HG02885 (cell line): ENCODE measurements around the gene FARP1.

Experiments used
- ATAC-seq: cut with Tn5 transposase; IDR thresholded peaks from one replicate; pipeline ENCODE4 v1.9.1; 2021; ENCODE audit warnings: mild to moderate bottlenecking; ENCODE audit not compliant: unreplicated experiment, poor library complexity

Gene FARP1

DNA sequence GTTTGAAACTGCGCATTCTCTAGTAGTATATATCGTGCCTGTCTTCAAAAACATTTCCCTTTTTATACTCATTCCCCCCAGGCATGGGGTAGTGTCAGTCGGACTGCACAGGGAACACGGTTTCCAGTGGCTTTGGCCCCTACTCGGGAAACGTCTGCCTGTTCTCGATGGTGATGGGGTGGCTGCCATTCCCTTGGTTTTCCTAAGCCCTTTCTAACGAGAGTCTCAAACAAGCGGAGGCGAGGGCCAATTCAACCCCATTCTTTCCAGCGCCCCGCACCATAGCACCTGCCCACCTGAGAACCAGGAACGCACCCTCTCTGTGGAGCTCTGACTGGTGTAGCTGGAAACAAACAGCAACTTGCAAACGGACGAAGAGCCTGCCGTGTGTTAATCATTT is 306.4 kb downstream of the FARP1 start:
- ATAC-seq, result no peak

DNA sequence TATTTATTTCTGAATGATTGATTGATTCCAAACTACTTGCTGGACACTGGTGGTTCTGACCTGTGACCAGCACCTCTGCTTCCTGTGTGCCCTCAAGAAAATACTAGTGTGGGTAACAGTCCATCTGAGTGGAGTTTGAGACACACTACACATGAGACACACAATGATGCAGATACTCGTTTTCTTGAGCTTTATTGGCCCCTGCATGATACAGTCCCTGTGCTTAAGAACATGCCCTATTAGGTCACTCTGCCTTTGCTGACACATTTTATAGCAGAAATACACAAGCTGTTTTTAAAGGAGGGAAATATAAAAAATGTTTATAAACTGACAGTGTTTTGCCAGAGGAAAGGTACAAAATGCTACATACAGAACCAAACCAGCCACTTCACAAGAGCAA is 307.1 kb downstream of the FARP1 start:
- no peak for ATAC-seq

DNA sequence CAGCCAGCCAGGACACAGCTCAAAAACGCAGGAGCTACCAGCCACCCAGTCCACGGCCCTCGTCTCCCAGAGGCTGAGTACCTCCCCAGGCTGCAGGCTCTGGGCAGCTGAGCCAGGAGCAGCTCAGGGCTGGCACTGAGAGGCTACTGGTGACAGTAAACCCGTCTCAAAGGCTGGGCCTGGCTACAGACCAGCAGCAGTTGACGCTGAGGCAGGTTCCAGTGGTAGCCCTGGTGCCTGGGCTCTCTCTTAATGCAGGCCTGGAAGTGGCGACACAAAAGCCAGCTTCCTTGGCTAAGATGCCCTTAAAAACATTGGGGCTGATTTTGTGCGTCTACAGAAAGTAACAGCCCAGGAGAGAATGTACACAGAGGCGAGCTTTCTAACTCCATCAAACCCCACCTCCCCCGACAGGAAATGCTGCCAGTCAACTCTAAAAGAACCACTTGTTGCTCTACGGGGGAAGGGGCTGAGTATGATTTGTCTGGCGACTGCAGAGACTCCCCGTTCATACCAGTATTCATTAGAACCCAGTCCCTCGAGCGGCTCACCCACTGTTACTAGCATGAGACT is 307.7 kb downstream of the FARP1 start:
- no peak for ATAC-seq

DNA sequence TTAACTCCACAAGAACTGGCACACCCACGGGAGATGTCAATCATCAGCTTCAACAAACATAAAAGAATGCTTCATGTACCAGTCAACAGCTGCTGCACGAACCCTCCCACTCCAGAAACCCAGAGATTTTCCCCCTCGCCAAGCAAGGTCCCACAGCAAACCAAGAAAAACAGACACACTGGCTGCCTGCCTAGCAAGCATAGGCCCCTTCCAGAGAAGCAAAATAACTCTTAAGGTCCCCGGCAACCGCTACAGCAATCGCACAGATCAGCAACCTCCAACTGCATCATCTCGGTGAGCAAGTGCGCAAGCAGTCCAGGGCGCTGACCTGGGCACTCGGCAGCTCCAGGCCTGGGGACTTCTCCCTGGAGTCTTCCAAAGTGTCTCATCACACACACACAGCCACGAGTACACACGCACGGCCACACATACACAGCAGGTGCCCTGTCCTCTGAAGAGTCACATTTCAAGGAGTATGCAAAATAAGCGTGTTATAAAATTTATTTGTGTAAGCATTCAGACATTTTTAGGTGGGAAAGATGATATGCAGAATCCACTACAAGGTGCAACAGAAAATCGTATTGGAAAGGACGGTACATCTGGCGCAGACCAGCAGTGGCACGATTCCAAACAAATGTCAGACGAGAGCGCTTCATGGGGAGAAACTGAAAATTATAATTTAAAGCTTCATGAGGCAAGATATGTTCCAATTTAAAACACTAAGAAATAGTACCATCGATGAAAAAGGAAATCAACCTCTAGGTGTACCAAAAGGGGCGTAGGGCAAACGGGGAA is 309.0 kb downstream of the FARP1 start:
- no peak for ATAC-seq

DNA sequence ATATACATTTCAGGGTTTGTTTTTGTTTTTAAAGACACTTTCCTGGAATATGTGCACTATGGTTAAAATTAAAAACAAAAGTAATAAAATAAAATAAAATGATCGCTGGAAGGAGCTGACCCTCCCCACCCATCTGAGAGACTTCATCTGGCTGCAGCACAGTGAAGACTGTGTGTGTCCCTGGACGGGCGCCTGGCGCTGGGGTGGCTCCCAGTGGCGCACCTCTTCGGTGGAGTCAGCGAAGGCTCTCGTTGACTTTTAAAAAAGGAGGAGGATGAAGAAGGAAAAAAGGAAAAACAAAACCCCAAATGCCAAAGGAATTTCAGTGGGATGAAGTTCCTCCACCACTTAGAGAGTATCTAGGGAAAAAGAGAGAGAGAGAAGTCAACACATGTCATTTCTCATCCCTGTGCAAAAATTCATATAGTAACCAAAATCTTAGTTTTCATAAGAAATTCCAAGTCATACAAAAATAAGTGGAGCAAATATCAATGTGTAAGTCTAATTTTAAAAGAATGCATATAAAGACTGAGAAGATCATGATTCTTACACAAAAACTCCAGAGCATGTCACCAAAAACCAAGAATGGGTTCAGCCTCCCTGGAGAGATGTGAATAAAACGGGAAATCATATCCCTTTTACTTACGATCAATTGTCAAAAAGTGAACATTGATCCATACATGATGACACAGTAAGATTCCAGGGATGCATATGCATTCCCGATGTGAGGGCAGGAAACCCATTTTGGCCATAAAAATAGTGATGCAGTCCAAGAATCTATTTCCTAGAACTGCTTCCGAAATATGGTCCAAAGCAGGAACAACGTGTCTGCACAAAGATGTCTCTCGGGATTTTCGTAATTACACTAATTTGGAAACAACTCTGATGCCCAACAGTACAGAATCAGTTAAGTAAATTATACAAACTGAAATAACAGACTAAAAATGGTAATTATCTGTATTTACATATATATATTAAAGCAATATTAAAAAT is 310.3 kb downstream of the FARP1 start:
- ATAC-seq, result no peak

DNA sequence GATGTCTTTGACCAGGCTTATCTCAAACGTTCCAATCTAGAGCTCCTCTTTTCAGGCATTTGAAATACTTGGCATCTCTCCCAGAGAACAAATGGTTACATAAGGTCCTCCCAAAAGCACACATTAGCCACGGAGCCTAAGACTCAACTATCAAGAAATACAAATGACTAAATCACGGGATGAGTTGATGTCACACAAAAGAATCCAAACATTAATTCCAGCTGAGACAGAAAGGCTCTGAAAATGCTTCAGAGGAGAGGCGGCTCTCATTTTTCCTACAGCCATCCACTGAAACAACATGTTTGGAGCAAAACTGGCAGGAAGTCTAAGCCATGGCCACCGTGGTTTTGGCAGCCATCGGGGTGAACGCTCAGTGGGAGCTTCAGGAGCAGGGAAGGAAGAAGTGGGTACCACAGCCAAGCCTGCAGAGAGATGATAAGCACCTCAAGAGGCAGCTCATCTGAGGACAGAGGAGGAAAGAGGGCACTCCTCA is 311.5 kb downstream of the FARP1 start:
- ATAC-seq, result no peak

DNA sequence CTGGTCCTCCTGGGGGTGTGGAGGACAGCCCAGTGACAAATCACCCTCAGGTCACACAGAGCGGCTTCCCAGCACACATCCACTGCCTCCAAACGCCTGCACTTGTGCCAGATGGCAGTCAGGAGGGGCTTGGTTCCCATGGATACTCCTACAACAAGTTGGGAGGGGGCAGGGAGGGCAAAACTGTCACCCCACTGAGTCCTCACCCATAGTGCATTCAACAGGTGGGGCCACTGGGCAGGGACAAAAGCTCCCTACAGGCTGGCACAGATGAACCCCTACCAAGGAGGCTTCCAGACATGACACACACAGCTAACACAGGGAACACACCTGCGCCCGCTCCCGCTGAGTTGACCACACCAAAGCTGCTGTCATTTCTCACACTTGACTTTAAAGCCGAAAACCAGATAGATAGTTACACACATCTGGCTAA is 313.5 kb downstream of the FARP1 start:
- ATAC-seq, result no peak

DNA sequence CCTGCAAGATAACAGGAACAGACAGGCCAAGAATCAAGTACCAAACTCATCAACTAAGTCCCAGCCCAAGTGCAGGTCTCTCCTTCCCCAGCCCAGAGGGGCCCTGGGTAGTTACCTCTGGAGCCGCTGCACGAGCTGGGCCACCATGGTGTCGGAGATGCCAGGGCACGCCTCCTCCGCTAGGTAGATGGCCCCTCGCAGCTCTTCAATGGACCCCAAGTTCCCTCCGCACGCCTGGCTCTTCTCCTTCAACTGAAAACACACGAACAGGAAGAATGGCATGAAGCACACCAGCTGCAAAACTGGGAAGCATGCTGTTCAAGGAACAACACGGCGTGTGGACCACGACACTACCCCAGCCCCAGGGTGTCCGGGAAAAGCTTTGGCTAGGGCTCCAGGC is 314.2 kb downstream of the FARP1 start:
- no peak for ATAC-seq

DNA sequence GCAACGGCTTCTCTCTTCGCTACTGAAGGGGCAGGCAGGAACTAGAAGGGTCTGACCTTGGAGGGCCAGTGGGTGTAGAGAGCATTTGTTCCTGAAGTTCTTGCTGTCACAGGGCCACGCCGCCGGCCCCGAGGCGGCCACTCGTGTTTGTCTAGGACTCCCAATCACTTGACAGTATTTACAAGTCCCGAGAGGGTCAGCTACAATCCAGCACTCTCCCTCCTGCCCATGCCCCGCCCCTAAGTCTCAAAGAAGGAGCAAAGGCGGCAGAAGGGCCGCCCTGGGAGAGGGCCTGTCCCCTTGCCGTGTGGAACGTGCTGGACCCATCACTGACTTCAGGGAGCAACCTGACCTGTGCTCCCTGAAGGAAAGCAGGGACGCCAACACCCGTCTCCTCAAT is 315.5 kb downstream of the FARP1 start:
- no peak for ATAC-seq

DNA sequence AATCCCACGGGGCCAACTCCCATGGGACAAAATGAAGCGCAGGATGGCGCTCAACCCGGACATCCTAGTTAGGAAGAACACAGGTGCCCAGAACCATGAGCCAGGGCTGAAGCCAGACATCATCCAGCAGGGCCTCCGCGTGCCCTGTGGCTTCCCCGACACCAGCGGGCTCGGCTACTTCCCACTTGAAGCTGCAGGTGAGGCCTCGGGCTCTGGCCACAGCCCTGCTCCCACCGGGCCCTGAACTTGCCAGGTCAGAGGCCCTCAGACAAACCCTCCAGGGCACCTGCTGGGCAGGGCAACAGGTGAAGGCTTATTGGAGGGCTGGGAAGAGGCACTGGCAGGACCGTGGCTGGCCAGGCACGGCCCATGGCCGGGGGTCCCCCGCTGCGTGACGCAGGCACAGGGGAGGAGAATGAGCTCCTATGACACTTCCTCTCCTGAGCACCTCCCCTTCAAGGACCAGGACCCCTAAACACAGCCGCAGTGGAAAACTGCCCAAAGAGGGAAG is 316.3 kb downstream of the FARP1 start:
- no peak for ATAC-seq

DNA sequence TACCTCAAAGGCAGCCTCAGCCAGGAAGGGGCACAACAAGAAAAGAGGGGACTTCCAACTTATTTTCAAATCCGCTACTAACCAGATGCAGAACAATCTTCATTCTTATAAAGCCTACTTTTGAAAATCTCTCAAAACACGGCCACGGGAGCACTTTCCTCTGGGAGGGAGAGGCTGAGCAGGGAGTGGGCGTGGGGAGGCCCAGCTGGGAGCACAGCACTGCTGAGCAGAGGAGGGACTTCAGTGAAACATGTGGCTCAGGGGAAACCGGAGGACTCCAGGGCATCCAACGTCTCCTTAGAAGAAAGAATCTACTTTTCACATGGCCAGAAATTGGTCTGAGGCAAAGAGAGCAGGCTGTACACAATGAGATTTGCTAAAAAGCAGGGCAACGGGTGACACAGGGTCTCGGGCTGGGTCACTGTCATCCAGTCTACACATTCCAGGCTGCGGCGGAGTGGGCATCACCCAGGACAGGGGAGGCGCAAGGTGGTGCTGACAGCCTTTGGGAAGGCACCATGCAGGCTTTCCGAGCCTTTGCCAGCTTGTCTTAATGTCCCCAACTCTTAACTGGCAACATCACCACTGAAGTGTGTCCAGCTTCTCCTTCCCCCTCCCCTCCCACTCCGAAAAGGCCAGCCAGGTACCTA is 317.0 kb downstream of the FARP1 start:
- ATAC-seq, result no peak

DNA sequence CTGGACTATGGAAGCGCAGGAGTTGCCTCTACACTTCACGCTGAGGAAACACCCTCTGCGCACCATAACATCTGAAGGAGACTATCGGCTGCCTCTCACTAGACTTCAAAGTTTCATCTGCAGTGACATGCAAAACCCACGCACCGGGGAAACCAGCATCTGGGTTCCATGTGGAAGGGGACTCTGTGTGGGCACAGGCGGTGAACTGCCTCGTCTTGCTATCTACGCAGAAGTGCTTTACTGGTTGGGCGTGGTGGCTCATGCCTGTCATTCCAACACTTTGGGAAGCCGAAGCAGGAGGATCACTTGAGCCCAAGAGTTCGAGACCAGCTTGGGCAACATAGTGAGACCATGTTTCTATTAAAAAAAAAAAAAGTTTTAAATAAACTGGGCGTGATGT is 317.6 kb downstream of the FARP1 start:
- ATAC-seq, result no peak

DNA sequence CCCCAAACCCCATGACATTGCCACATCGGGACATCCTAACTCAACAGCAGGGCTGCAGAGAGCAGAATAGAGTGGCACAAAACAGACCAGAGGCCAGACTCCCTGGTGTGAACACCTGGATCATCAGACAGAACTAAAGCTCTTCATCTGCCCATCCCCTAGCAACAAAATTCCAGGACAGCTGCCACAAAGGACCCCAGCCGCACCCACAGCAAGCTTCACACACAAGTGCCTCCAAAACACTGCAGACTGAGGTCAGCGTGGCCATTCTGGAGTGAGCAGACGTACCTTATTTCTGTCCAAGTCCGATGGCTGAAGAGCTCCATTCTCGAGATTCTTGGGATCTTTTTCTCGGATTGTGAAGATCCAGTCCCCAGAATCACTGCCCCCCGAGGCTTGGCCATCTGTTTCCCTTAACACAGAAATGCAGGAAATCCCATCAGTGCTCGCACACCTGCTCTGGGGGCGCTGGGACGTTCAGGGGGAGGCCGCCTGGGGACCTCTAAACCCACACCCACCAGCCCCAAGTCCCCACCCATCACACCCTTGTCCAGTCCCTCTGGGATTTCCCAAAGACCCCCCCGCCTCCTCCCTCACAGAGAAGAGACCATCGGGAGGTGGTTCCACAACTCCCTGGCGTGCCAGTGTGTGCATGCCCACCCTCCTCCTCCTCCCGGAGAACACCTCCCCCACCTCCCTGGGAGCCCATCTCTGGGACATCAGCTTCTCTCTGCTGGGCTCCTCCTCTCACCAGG is 318.8 kb downstream of the FARP1 start:
- ATAC-seq, result no peak

DNA sequence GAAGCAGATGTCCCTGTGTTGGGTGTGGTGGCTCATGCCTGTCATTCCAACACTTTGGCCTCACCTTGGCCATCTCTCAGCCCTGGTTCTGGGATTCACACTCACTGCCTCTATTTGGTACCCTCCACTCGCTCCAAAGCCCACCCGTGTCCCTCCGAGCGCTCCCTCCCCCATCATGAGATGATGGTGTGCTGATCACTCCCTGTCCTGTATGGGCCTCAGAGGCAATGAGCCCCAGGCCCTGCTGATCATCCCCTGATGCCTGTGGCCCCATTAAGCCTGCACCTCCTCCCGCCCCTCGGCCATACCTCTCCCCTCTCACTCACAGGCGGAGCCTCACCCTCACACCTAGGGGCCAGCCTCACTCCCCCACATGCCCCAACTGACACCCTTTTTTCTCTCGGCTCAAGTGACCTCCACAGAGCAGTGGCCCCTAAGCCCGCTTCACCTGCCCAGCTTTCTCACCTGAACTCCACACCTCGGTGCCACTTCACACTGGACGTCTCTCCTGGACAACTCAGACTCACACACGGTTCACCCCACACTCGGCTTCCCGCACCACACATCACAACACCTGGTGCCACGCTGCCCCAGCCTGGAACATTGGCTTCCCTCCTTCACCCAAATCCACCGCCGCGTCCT is 319.5 kb downstream of the FARP1 start:
- ATAC-seq, result no peak

DNA sequence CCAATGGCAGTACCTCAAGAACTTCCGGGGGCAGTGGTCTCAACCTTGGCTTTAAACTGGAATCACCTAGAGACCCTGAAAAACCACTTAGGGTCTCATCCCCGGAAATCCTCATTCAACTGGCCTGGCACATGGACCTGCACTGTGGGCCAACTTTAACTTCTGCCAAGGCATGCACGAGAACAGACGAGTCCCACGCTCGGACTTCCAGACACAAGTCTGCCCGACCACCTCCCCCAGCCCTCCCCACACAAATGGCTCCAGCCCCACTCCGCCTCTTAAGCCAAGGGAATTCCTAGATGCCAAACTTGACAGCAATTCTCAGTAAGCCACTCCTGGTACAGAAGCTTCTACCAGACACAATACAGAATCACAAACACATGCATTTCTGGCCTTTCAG is 320.1 kb downstream of the FARP1 start:
- no peak for ATAC-seq

DNA sequence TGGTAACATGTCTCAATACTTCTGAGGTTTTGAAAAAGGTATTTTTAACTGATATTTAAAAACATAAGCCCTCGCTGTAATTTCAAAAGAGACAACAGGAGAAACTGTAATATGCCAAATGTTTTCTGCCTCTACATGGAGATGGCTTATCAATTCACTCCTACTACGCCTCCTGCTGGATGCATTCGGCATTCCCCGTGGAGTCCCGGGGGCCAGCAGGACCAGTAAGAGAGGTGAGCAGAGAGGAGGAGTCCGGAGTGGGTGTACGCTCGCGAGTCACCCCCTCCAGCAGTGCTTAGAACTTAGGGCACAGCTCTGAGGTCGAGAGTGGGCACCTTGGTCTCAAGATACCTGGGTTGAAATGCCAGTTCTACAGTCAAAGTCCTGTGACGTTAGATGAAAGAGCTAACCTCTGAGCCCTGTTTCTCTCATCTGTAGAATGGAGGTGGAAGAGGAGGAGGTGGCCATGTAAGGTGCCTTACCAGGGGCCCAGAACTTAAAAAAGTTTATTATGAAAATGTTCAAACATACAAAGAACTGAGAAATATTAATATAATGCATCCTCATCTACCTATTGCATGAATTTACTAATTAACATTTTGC is 323.8 kb downstream of the FARP1 start:
- peak; percentile 47 for ATAC-seq

DNA sequence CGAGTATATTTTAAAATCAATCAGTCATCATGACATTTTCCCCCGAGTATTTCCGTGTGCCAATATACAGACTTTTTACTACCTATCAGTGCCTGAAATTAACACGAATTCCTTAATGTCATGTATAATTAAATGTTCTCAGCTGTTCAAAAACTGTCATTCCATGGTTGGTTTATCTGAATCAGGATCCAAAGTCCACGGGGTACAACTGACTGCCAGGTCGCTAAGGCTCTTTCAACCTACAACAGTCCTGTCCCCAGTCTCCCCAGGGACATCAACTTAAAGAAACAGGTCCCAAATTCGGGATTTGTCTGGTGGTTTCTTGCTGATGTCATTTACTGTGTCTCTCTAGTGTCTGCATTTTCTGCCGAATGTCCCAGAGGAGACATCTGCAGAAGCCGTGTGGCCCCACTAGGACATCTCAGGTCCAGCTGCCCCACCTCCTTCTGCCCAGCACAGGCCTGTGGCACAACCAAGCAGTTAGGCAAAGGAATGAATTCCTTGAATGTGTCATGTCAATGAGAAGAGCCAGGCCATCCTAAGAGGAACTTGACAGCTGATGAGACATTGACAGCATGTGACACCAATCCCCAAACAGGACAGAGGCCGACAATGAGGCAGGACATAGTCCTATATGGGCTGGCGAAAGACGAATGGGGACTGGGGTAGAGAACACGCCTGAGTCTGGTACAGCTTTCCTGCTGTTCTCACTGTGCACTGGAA is 324.5 kb downstream of the FARP1 start:
- no peak for ATAC-seq

DNA sequence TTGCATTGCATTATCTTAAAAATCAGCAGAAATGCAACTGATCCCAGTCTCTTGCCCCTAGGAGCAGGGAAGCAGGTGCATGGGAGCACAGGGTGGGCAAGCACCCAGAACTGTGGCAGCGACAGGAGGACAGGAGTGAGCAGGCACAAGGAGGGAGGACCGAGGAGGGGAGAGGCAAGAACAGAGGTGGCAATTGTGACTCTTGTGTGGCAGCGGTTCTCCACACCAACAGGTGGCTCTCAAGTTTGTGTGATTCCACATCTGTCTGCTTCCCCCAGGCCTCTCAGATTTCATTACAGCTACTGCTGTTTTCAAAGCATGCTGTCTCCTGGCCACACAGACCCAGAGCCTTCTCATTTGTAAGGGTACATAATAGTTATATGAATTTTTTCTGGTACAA is 325.5 kb downstream of the FARP1 start:
- ATAC-seq, result no peak
